Sigmoid colon (tissue), 7 donors: ENCODE measurements around the gene ADAM8. TPM values are rescaled to one million over a fixed set of nuclear protein-coding genes. Genes with fewer than 3 reads are reported as not detected.

Experiments
- DNase-seq: peaks from one replicate; pipeline ENCODE4 v3.0.0-alpha.2; 2019
- H3K27ac ChIP-seq, 4 donors: fragments of 200-600 bp; sonication (generic); one replicate each; pipeline ENCODE4 v1.5.1; 2016 to 2019; ENCODE audit warnings: mild to moderate bottlenecking in 1 of 4
- H3K27me3 ChIP-seq, 3 donors: fragments of 200-600 bp; sonication (generic); one replicate each; pipeline ENCODE4 v1.5.1; 2019; ENCODE audit warnings: mild to moderate bottlenecking in 1 of 3
- H3K36me3 ChIP-seq, 4 donors: fragments of 200-600 bp; sonication (generic); one replicate each; pipeline ENCODE4 v1.5.1; 2016 to 2019
- H3K4me1 ChIP-seq, 4 donors: fragments of 200-600 bp; sonication (generic); one replicate each; pipeline ENCODE4 v1.5.1; 2017 to 2019
- H3K4me3 ChIP-seq, 4 donors: fragments of 200-600 bp; sonication (generic); one replicate each; pipeline ENCODE4 v1.5.1; 2017 to 2019; ENCODE audit warnings: mild to moderate bottlenecking in 2 of 4, moderate library complexity in 1 of 4
- H3K9me3 ChIP-seq, 4 donors: fragments of 200-600 bp in 3 of 4; sonication (generic) in 3 of 4; one replicate each; pipeline versions ENCODE4 v1.5.1 to v1.6.1; 2013 to 2019
- CTCF ChIP-seq, 4 experiments: fragments of 450-650 bp in 3 of 4; fragments of 200-600 bp in 1 of 4; IDR thresholded peaks; one replicate each; pipeline ENCODE4 v1.5.1; 2016 to 2019; ENCODE audit warnings: antibody characterized with exemption in 4 of 4, mild to moderate bottlenecking in 3 of 4, moderate library complexity in 2 of 4
- EP300 ChIP-seq, 4 donors: sonication (generic); formaldehyde crosslinking; IDR thresholded peaks; one replicate each; pipeline ENCODE4 v1.6.1; 2017; ENCODE audit warnings: antibody characterized with exemption in 4 of 4
- POLR2A ChIP-seq, 2 donors: fragments of 450-650 bp; IDR thresholded peaks; one replicate each; pipeline ENCODE4 v1.6.1; 2016; ENCODE audit warnings: antibody characterized with exemption in 2 of 2, mild to moderate bottlenecking in 2 of 2, moderate library complexity in 2 of 2
- POLR2AphosphoS5 ChIP-seq, 4 donors: sonication (generic); formaldehyde crosslinking; IDR thresholded peaks; one replicate each; pipeline ENCODE4 v1.6.1; 2017; ENCODE audit warnings: antibody characterized with exemption in 4 of 4
- WGBS, 2 donors: extraction: QIAGEN DNeasy Blood & Tissue Kit; methylation state at CpG; one replicate each; pipeline ENCODE4 v1.1.7; 2013; 5-methylcytosine and 5-hydroxymethylcytosine counted together
- intact Hi-C: fragments of 100-400 bp; cut with DNase I; formaldehyde crosslinking; loops from one replicate; pipeline ENCODE4 v1.15.1; 2023
- polyA plus RNA-seq, 3 donors: library from polyadenylated mRNA; stranded (reverse); fragments of 200-250 nt; gene quantifications; one replicate each; pipeline ENCODE4 v1.2.3, GENCODE V29; 2013
- total RNA-seq, 4 donors: library from RNA; depleted of rRNA; stranded (reverse); fragments of >200 nt; gene quantifications; one replicate each; pipeline ENCODE4 v1.1.0, GENCODE V29; 2016
- donor health status: healthy with polysubstance abuse.
- donor health status: Bipolar disorder and iron deficiency.
- donor health status: healthy.

Gene ADAM8
- total and polyA plus RNA-seq, 7 donors, result 0.36 to 8.9 (median 1.2) TPM

GRCh38 chr10:133270773-133271297 is 5.8 kb downstream of the ADAM8 start:
- Histone ChIP-seq H3K27ac (no peak overlapping the region), H3K4me1 (no peaks in the 10 kb centered on the region), H3K27me3 (peaks cover 0 to 10% (median 4%) of the 10 kb centered on the region in 3 donors), H3K36me3 (no peaks in the 10 kb centered on the region), H3K4me3 (no peak overlapping the region), H3K9me3 (no peaks in the 10 kb centered on the region)
- WGBS, 2 donors, result 93% methylated on average over 19 of the region's 19 CpGs
- no peak for DNase-seq
- intact Hi-C loops, result no loop called here
- TF ChIP-seq POLR2A (IDR thresholded peaks at IDR 0.05) (no peak), CTCF (IDR thresholded peaks at IDR 0.05) (no peak), EP300 (IDR thresholded peaks at IDR 0.05) (no peak), POLR2AphosphoS5 (IDR thresholded peaks at IDR 0.05) (no peak)

GRCh38 chr10:133270204-133270603 is 6.5 kb downstream of the ADAM8 start:
- WGBS, 2 donors, result 90 to 92% methylated on average over 20 of the region's 20 CpGs
- H3K4me3 ChIP-seq, result no peak overlapping the region
- no peaks in the 10 kb centered on the region for H3K36me3 ChIP-seq
- intact Hi-C loops, result no loop called here
- H3K27me3 ChIP-seq, result peaks cover 0 to 4% (median 0%) of the 10 kb centered on the region in 3 donors
- DNase-seq, result no peak
- H3K9me3 ChIP-seq, result no peaks in the 10 kb centered on the region
- no peaks in the 10 kb centered on the region for H3K4me1 ChIP-seq
- TF ChIP-seq EP300 (IDR thresholded peaks at IDR 0.05), result no peak
- no peak overlapping the region for H3K27ac ChIP-seq

DNA sequence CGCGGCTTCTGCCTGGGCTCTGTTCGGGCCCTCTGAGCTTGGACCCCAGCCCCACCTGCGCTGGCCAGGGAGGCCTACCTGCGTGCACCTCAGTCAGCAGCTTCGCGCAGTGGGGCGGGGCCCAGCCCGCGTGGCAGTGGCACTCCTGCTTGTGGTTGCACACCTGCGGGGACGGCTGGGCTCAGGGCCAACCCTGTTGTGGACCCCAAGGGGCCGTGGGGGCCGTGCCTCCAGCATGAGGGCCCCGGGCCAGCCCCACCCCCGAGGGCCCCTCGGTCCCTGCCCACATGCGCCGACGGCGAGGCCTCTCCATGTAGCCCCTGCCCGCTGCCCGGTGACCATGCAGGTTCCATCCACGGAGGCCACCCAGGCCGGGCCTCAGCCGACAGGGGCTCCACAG is 7.3 kb downstream of the ADAM8 start:
- intact Hi-C loops, result no loop called here
- Histone ChIP-seq H3K9me3 (no peaks in the 10 kb centered on the region), H3K4me3 (no peak overlapping the region), H3K27ac (no peak overlapping the region), H3K4me1 (no peaks in the 10 kb centered on the region), H3K36me3 (no peaks in the 10 kb centered on the region), H3K27me3 (no peaks in the 10 kb centered on the region)
- 83 to 87% methylated on average over 26 of the region's 26 CpGs for WGBS, 2 donors
- TF ChIP-seq POLR2AphosphoS5 (IDR thresholded peaks at IDR 0.05) (no peak), CTCF (IDR thresholded peaks at IDR 0.05) (no peak), POLR2A (IDR thresholded peaks at IDR 0.05) (no peak), EP300 (IDR thresholded peaks at IDR 0.05) (no peak)
- no peak for DNase-seq

DNA sequence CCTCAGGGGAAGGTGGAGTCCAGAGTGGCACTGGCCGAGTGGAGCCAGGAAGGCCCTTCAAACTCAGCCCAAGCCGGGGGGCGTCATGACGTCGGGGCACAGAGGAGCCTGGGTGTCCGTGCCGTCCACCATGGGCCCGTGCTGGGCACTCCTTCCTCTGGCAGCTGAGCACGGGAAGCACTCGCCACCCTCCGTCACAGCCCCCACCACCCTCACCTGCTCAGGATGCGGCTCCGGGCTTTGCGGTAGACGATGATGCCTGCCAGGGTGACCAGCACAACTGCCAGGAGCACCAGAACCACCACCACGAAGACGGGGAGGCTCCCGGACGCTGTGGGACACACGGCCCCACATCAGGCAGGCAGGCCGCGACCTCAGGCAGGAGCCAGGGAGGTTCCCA is 8.1 kb downstream of the ADAM8 start:
- no peaks in the 10 kb centered on the region for H3K4me1 ChIP-seq
- no peak for DNase-seq
- no peak overlapping the region for H3K4me3 ChIP-seq
- no peak overlapping the region for H3K27ac ChIP-seq
- no peak for TF ChIP-seq CTCF (IDR thresholded peaks at IDR 0.05)
- no peaks in the 10 kb centered on the region for H3K9me3 ChIP-seq
- WGBS, 2 donors, result 95% methylated on average over 22 of the region's 22 CpGs
- intact Hi-C loops, result no loop called here
- H3K27me3 ChIP-seq, result no peaks in the 10 kb centered on the region
- H3K36me3 ChIP-seq, result no peaks in the 10 kb centered on the region

GRCh38 chr10:133267829-133268228 is 8.8 kb downstream of the ADAM8 start:
- no peak for TF ChIP-seq CTCF (IDR thresholded peaks at IDR 0.05)
- no peak for TF ChIP-seq POLR2AphosphoS5 (IDR thresholded peaks at IDR 0.05)
- no peak for TF ChIP-seq POLR2A (IDR thresholded peaks at IDR 0.05)
- TF ChIP-seq EP300 (IDR thresholded peaks at IDR 0.05), result no peak
- peaks cover 0 to 1% (median 0%) of the 10 kb centered on the region in 4 donors for H3K4me1 ChIP-seq
- intact Hi-C loops, result no loop called here
- H3K27me3 ChIP-seq, result no peaks in the 10 kb centered on the region
- H3K9me3 ChIP-seq, result no peaks in the 10 kb centered on the region
- H3K4me3 ChIP-seq, result no peak overlapping the region
- no peak for DNase-seq
- WGBS, 2 donors, result 88 to 91% methylated on average over 22 of the region's 22 CpGs
- H3K36me3 ChIP-seq, result no peaks in the 10 kb centered on the region
- H3K27ac ChIP-seq, result no peak overlapping the region
